ENCODE data around the gene RABGAP1.

RABGAP1 gene

GRCh38 chr9:122988920-122989621 lies 48.3 kb downstream of the RABGAP1 start:
- peak; percentile 10 for DNase-seq (ENCODE audit: low read depth)
- TF ChIP-seq CTCF (conservative IDR thresholded peaks at IDR 0.05; ENCODE audit: control insufficient read depth, insufficient read depth, low read depth, low read length): no peak
- no peak overlapping the region for H3K4me3 ChIP-seq (ENCODE audit: control insufficient read depth, low read depth, low read length)

- peak; percentile 95 for DNase-seq (ENCODE audit: low read depth)
- H3K4me3 ChIP-seq (ENCODE audit: control insufficient read depth, low read depth, low read length): no peak overlapping the region
- TF ChIP-seq CTCF (conservative IDR thresholded peaks at IDR 0.05; ENCODE audit: control insufficient read depth, insufficient read depth, low read depth, low read length): peak; percentile 73
These were observed 50.6 kb downstream of the RABGAP1 start for GRCh38 chr9:122991370-122991830.

- TF ChIP-seq CTCF (conservative IDR thresholded peaks at IDR 0.05; ENCODE audit: control insufficient read depth, insufficient read depth, low read depth, low read length): no peak
- no peak overlapping the region for H3K4me3 ChIP-seq (ENCODE audit: control insufficient read depth, low read depth, low read length)
- DNase-seq (ENCODE audit: low read depth): no peak
These were observed 55.8 kb downstream of the RABGAP1 start for GRCh38 chr9:122996586-122996985.

- no peak overlapping the region for H3K4me3 ChIP-seq (ENCODE audit: control insufficient read depth, low read depth, low read length)
- TF ChIP-seq CTCF (conservative IDR thresholded peaks at IDR 0.05; ENCODE audit: control insufficient read depth, insufficient read depth, low read depth, low read length): no peak
- DNase-seq (ENCODE audit: low read depth): no peak
These were observed 57.6 kb downstream of the RABGAP1 start for GRCh38 chr9:122998448-122998847.

- H3K4me3 ChIP-seq (ENCODE audit: control insufficient read depth, low read depth, low read length): no peak overlapping the region
- TF ChIP-seq CTCF (conservative IDR thresholded peaks at IDR 0.05; ENCODE audit: control insufficient read depth, insufficient read depth, low read depth, low read length): no peak
- DNase-seq (ENCODE audit: low read depth): no peak
These were observed 59.7 kb downstream of the RABGAP1 start for GRCh38 chr9:123000371-123001068.

- TF ChIP-seq CTCF (conservative IDR thresholded peaks at IDR 0.05; ENCODE audit: control insufficient read depth, insufficient read depth, low read depth, low read length): no peak
- no peak overlapping the region for H3K4me3 ChIP-seq (ENCODE audit: control insufficient read depth, low read depth, low read length)
- DNase-seq (ENCODE audit: low read depth): no peak
These were observed 61.9 kb downstream of the RABGAP1 start for GRCh38 chr9:123002754-123003153.
